ENCODE results near the gene DENND4C.

DENND4C gene

GRCh38 chr9:19270421-19270949, 40.0 kb downstream of the DENND4C start:
- no peak for DNase-seq

GRCh38 chr9:19271081-19271480, 40.6 kb downstream of the DENND4C start:
- DNase-seq: no peak

DNA sequence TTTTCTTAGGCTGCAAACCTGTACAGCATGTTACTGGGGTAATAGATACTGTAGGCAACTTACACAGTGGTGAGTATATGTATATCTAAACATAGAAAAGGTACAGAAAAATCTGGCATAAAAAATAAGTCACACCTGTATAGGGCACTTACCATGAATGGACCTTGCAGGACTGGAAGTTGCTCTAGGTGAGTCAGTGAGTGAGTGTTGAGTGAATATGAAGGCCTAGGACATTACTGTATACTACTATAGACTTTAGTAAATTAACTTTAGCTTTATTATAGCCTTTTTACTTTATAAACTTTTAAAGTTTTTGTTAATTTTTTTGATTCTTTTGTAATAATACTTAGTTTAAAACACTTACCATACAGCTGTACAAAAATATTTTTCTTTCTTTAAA, 51.3 kb downstream of the DENND4C start:
- no peak for DNase-seq

GRCh38 chr9:19283072-19283710, 52.7 kb downstream of the DENND4C start:
- no peak for DNase-seq

GRCh38 chr9:19284729-19285128, 54.2 kb downstream of the DENND4C start:
- no peak for DNase-seq

DNA sequence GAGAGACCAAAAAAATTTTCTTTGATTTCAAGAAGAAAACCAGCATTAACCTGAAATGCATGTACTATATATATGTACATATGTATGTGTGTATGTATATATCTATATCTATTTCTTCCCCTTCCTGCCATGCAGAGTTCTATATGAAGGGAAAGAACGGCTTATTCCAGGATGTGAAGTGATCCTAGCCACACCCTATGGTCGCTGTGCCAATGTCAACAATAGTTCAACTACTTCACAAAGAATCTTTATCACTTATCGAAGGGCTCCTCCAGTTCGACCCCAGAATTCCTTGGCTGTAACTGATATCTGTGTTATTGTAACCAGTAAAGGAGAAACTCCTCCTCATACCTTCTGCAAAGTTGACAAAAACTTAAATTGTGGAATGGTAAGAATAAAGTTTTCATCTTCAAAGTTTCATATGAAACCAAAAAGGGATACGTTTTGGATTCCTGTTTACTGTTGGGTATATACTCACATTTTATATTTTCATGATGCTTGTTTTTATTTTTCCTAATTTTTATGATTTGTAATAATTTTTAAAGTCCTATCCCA, 56.2 kb downstream of the DENND4C start:
- no peak for DNase-seq

- DNase-seq: no peak
These were observed 57.6 kb downstream of the DENND4C start for GRCh38 chr9:19288081-19288480.

- DNase-seq: no peak
These were observed 59.6 kb downstream of the DENND4C start for GRCh38 chr9:19290103-19290502.

- no peak for DNase-seq
These were observed 63.7 kb downstream of the DENND4C start for GRCh38 chr9:19294219-19294618.

DNA sequence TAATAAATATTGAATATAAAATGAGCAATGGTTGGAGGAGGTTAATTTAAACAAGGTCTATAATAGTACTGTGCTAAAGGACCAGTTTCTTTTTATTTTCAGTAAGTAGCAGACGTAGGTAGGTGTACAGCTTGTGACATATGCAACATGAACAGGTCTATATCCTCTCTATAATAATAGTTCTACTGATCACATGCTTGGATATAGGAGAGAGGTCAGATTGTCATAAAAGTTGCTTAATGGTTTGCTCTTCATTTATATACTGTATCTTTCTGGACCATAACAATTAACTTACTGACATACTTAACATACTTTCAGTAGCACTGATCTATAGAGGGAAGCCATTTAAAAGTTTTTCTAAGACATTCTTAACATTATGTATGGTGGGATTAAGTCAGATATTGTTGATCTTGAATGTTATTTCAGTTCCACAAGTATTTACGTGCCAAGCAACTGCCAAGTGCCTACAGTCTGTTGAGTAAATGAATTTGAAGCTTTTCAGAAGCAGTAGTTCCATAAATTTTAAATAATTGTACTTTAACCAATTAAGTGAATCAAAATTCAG, 68.0 kb downstream of the DENND4C start:
- no peak for DNase-seq

GRCh38 chr9:19303216-19303615, 72.7 kb downstream of the DENND4C start:
- no peak for DNase-seq

DNA sequence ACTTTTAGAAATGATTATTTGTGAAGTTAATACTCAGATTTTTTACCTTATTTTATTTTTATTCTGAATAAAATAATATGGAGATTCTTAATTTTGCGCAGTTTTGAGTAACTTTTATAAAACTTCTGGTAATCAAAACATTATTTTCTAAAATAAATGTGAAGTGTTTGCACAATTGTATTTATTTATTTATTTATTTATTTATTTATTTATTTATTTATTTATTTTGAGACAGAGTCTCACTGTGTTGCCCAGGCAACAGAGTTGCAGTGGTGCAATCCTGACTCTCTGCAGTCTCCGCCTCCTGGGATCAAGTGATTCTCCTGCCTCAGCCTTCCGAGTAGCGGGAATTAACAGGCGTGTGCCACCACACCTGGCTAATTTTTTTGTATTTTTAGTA, 76.1 kb downstream of the DENND4C start:
- no peak for DNase-seq

GRCh38 chr9:19310246-19310645, 79.8 kb downstream of the DENND4C start:
- DNase-seq: no peak

DNA sequence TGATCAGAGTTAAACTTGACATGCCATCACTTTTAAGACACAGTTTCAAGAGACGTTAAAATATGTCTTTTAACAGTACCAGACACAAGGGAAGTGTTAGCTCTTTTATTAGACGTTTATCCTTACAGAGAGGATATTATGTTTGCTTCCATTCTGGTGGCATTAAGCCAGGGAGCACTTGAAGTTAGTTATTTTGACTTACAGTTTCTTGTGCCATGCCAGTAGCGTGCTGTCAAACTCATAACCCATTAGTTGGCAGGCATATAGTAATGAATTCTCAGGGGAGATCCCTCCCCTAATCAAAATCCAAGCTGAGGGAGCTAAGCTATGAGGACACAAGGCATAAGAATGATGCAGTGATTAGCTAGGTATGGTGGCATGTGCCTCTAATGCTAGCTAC, 83.1 kb downstream of the DENND4C start:
- no peak for DNase-seq

DNA sequence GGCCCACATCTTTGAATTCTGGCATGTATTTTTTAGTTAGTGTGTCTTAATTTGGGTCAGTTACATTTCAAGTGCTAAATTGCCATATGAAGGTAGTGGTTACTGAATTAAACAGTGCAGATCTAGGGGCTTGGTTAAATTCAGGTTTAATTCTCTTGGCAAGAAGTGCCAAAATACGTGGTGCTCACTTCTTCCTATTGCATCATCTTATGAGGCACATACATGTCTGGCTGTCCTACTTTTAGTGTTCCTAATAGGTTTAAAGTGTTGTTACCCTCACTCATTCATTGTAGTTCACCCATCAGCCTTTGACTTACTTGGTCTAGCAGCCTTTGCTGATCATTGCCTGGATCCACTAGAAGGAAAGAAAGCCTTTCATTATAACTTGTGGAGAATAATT, 90.0 kb downstream of the DENND4C start:
- DNase-seq: no peak

DNA sequence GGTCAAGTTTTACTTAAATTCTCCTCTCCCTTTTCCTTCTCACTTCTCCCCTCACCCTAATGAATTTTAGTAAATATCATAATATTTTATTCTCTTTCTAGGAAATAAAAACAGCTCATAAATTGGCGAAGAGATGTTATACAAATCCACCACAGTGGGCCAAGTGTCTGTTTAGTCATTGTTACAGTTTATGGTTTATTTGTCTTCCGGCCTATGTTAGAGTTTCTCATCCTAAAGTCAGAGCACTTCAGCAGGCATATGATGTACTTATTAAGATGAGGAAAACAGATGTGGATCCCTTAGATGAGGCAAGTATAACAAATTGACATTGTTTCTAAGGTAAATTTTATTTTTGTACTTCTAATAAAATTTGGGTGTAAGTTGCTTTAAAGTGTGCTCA, 101.4 kb downstream of the DENND4C start:
- no peak for DNase-seq

- no peak for DNase-seq
These were observed 105.7 kb downstream of the DENND4C start for GRCh38 chr9:19336166-19336565.

DNA sequence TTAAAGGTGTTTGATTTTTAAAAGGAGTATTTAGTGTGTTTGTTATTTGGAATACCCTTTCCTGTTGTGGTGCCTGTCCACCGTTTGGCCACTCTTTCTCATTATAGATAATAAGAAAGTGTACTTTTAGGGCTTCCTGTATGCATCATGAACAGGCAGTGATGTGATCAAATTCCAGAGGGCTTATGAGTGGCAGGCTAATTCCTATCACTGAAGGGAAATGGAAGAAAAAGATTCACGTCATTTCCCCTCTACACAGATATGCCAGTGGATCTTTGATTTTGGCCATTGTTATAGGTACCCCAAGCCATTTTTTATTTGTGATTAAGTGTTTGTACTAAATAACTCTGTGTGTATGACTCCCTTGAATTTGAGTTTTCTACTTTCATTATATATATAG, 112.5 kb downstream of the DENND4C start:
- DNase-seq: no peak

- DNase-seq: no peak
These were observed 128.2 kb downstream of the DENND4C start for GRCh38 chr9:19358701-19359100.

- no peak for DNase-seq
These were observed 138.6 kb downstream of the DENND4C start for GRCh38 chr9:19369107-19369506.

DNA sequence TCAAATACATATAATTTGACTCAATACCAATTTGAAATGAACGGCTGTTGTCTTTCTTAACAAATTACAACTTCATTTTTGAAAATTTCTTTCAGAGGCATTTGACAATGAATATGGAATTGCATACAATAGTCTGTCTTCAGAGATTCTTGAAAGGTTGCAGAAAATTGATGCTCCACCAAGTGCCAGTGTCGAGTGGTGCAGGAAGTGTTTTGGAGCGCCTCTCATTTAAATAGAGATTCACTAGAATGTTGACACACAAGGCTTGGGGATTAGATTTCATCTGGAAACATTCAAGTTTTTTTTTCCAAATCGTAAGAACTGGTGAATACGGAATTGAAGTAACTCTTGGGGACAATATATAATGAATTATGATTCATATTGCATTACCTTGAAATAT, 141.4 kb downstream of the DENND4C start:
- no peak for DNase-seq

GRCh38 chr9:19372567-19372966, 142.1 kb downstream of the DENND4C start:
- no peak for DNase-seq

DNA sequence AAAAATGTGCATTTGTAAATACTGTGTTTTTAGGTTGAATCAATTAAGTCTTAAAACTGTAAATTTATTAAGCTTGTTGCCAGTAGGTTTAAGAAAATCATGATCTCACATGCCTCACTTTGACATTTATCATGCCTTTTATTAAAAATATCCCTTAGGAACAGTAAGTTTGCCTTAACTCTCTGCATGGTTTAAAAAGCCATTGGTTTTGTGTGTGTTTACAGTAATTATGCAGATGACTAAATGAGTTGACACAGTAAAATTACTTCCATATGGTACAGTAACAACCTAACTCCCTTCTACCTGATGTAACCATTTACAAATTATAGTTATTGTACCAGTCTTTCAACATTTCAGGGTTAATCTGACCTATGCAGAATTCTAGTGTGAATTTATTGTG, 143.0 kb downstream of the DENND4C start:
- no peak for DNase-seq

DNA sequence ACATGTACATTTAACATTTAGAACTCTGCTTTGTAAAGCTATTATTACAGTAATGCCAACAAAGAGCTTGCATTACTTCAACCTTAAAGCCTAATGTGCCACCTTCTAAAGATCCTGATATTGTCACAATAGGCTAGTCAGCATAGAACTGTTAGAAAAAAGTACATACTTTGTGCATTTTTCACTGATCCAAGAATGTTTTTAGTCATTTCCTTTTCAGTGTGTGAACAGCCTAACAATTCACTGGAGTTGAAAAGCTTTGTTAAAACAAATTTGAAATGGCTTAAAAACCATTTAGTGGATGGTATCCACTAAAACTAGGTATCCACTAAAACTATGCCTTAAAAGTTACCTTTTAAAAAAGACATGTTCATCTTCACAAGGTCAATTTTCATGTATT, 145.0 kb downstream of the DENND4C start:
- no peak for DNase-seq

DNA sequence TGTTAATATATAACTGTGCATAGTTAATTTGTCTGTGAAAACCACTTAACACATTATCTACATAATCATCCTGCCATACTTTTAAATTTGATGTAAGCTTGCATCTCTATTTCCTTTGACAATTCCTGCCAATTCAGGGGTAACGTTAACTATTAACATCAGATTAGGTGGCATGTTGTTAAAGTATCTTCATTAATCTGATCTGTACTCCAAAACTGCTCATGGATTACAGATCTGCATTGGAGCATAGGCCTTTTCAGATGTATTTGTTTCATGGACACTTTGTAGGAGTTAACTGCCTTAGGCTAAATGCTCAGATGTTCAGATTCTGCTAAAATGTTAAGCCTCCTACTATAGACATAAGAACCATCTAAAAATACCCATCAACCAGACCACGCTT, 146.4 kb downstream of the DENND4C start:
- DNase-seq: no peak

All from activated CD4-positive, alpha-beta T cell treated with anti-CD3 and anti-CD28 coated beads, Interleukin-2, amount 50 U/mL, for 4 hours (primary cell).